NCI-H345 treated with DMSO at 0.1 percent for 48 hours (cell line): Measurements from ENCODE around the gene CSPG5.

Experiments used
- DNase-seq: peaks from one replicate; lab custom pipeline; 2025; ENCODE audit not compliant: unreplicated experiment; lab: John Stamatoyannopoulos, UW

The CSPG5 gene

GRCh38 chr3:47588587-47588986, 9.9 kb upstream of the CSPG5 start:
- DNase-seq, result no peak

DNA sequence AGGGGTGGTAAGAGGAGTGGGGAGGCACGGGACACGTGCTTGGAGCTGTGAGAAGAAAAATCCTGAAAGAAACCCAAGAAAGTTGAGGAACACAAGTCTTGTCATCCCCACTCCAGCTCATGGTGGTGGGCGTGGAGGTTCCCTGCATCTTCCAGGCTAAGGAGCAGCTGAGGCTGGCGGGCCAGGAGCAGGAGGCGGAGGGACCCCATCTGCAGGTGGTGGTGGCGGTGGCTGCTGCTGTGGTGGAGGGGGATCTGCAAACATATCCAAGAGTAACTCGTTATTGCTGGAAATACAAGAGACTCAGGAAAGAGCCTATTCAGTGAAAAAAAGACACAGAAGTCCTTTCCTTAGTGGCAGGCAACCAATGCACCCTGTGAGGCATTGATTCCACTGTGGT, 9.4 kb upstream of the CSPG5 start:
- DNase-seq, result no peak

DNA sequence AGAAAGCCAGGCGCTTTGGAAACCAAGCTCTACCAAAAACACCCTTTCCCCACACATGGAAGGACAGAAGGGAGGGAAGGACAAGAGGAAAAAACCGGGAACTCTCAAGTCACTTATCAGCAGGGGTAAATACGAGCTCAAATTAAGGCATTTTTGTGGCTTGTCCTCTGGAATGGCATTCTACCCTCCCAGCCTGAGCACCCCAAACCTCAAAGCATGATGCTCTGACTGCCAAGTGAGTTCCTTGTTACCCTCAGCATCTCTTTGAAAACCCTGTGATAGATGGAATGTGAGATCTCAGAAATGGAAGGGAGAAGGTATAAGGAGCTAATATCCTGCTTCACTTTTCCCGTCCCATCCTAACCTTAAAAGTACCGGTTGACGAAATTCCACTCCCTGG, 8.1 kb upstream of the CSPG5 start:
- DNase-seq, result no peak

DNA sequence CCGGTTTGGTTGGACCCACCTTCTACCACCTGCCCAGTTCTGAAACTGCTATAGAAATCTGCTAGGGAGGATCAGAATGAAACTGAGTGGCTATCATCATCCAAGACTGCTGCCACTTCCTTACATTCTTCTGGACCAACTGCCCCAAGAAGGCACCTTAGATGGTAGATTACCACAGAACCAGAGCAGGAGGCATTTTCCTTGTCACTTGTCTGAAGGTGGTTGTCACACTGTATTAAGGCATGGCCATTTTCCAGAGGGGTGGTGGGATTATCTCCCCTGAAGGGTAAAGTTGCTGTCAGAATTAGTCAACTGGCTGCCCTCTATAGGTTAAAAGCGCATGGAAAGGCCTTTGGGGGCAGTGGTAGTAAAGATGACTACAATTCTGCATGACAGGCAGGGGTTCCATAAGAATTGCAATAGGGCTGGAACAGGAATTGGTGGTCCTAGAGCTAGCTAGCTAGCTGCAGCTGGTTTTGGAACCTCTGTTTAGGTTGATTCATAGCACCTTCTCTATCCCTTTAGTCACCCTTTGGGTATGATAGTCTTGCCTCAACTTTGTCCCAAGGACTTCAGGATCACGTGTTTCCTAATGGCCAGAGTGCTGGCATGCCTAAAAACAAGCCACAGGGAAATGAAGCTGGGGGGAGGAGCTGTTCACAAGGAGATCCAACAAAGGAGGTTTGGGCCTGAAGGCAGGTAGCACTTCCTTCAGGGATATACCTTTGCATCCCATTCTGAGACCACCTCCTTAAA, 4.8 kb upstream of the CSPG5 start:
- DNase-seq, result no peak

GRCh38 chr3:47581835-47582234, 3.2 kb upstream of the CSPG5 start:
- no peak for DNase-seq

GRCh38 chr3:47581422-47581821, 2.8 kb upstream of the CSPG5 start:
- no peak for DNase-seq

- no peak for DNase-seq
Observed at GRCh38 chr3:47580481-47580880, 1.8 kb upstream of the CSPG5 start.

GRCh38 chr3:47579875-47580274, 1.2 kb upstream of the CSPG5 start:
- DNase-seq, result no peak

DNA sequence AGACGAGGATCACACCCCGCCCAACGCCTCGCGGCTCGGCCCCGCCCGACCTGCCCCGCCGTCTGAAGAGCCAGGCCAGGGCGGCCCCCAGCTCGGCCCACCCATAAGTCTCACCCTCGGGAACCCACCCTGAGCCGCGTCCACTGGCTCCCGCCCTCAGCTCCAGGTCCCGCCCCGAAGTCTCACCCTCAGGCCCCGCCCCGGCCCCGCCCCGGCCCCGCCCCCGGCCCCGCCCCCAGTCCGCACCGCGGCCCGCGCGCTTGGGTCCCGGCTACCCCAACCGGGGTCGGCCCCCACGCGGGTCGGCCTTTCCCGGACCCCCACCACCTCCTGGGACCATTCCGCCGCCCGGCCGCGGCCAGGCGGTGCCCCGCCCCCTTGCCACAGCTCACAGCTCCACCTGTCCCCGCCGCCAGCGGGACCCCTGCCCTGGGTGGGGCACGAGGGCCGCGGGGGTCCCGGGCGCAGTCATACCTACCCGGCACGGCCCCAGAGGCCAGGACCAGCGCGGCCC, 489 bp downstream of the CSPG5 start:
- no peak for DNase-seq

DNA sequence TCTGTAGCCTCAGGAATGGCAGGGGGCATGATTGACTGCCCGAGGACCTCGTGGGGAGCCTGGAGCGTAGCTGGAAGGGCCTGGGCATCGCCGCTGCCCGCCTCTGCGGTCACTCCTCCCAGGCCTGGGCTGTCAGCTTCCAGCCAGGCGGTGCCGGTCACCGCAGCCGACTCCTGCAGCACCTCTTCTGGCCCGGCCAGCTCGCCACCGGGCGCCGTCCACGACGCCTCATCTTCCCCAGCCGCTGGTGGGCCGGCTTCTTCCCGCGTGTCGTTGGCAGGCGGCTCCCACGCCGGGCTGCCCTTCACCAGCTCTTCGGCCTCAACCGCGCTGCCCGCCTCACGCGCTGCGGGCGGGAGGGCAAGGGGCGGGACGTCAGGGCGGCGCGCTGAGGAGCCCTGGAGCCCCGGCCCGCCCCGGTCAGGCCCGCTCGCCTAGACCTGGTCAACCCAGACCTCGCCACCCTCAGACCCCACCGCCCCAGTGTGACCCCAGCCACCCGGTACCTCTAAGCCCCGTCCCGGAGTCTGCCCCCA, 1.0 kb downstream of the CSPG5 start:
- DNase-seq, result no peak

GRCh38 chr3:47573190-47574172, 5.2 kb downstream of the CSPG5 start:
- DNase-seq, result no peak

GRCh38 chr3:47571391-47572175, 7.1 kb downstream of the CSPG5 start:
- DNase-seq, result no peak

DNA sequence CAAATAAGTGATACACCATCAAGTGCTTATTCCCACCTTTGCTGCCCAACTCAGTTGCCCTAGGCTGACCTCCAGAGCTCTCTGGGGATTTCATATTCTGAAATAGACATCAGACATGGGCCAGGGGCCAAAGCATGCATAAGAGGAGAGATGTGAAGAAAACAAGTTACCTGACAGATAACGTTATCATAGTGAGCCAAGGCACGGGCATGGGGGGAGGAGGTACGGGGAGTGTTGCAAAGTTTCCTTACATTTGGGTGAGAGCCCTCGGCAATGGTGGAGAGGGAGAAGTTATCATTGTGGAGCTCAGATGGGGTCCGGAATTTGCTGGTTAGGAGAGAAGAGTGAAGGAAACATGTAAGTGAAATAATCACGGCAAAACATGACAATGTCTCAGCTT, 9.8 kb downstream of the CSPG5 start:
- DNase-seq, result no peak

DNA sequence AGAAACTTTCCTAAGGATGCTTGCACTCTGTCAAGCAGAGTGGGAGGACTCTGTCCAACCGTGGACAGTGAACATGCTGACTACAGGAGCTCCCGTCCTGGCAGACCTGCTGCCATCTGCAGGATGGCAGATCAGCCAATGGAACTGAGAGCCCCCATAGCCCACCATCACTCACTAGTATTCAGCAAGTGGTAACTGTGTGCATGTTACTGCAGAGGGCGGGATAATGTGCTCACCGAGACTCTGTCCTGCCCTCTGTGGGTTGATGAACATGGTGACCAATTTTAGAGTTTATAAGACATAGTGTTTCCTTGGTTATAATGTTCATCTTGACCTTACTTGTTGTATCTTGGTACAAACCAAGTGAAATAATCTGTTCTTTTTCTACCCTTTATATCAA, 11.5 kb downstream of the CSPG5 start:
- no peak for DNase-seq

DNA sequence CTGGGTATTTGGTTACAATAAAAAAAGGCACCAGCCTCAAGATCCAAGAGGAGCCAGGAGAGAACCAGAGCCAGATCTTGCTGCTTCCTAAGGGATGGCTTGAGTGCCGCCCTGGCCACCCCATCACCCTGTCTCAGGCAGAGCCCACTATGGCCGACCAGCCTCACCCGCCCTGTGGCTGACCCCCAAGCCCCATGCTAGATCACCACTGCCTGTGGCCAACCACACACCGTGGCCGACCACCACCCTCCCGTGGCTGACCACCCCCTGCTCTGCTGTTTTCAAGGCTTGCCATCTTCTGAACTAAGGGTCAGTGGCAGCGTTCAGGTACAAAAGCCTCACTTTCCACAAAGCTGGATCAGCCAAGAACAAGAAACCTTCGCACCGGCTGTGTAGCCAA, 12.0 kb downstream of the CSPG5 start:
- DNase-seq, result no peak

- DNase-seq, result no peak
Observed at GRCh38 chr3:47565734-47566550, 12.7 kb downstream of the CSPG5 start.

GRCh38 chr3:47556351-47556750, 22.3 kb downstream of the CSPG5 start:
- no peak for DNase-seq

- DNase-seq, result no peak
Observed at GRCh38 chr3:47554335-47554734, 24.3 kb downstream of the CSPG5 start.

DNA sequence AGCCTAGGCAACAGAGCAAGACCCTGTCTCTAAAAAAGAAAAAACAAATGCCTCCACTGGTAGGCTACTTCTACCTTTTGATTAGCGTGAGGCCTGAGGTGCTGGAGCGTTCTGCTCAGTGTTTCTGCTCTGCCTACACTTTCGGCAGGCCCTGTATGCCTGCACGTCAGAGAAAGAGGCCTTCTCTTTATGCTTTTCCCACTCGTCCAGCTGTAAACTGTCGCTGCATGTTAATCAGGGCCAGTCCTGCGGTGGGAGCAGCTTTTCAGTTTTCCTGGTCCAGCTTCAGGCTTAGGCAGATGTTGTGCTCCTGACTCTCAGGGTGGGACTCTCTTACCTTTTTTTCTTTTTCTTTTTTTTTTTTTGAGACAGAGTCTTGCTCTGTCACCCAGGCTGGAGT, 25.3 kb downstream of the CSPG5 start:
- no peak for DNase-seq
